NCI-H2196 (cell line): Measurements from ENCODE around the gene RAMP1.
A peak's percentile ranks its signal among the peaks of the same experiment; 100 is the strongest.

Experiments used
- DNase-seq: peaks from one replicate; lab custom pipeline; 2025; ENCODE audit not compliant: unreplicated experiment; lab: John Stamatoyannopoulos, UW

RAMP1 gene

GRCh38 chr2:237913193-237913917, 53.9 kb downstream of the RAMP1 start:
- no peak for DNase-seq

GRCh38 chr2:237915576-237915975, 56.2 kb downstream of the RAMP1 start:
- no peak for DNase-seq

- no peak for DNase-seq
These were observed 56.9 kb downstream of the RAMP1 start for GRCh38 chr2:237916296-237916695.

- DNase-seq: no peak
These were observed 58.4 kb downstream of the RAMP1 start for GRCh38 chr2:237917696-237918374.

GRCh38 chr2:237919593-237919992, 60.2 kb downstream of the RAMP1 start:
- no peak for DNase-seq

- no peak for DNase-seq
These were observed 61.2 kb downstream of the RAMP1 start for GRCh38 chr2:237920673-237921072.

GRCh38 chr2:237921967-237922492, 62.6 kb downstream of the RAMP1 start:
- DNase-seq: no peak

- no peak for DNase-seq
These were observed 63.4 kb downstream of the RAMP1 start for GRCh38 chr2:237922641-237923361.

- no peak for DNase-seq
These were observed 64.2 kb downstream of the RAMP1 start for GRCh38 chr2:237923481-237924163.

- no peak for DNase-seq
These were observed 64.7 kb downstream of the RAMP1 start for GRCh38 chr2:237924164-237924534.

GRCh38 chr2:237927135-237927534, 67.7 kb downstream of the RAMP1 start:
- no peak for DNase-seq

- DNase-seq: peak; percentile 63
These were observed 68.6 kb downstream of the RAMP1 start for GRCh38 chr2:237927986-237928385.

GRCh38 chr2:237929979-237930378, 70.6 kb downstream of the RAMP1 start:
- DNase-seq: no peak

GRCh38 chr2:237931205-237931721, 71.8 kb downstream of the RAMP1 start:
- DNase-seq: no peak

- no peak for DNase-seq
These were observed 73.3 kb downstream of the RAMP1 start for GRCh38 chr2:237932731-237933131.

GRCh38 chr2:237934186-237934585, 74.8 kb downstream of the RAMP1 start:
- no peak for DNase-seq

- no peak for DNase-seq
These were observed 76.5 kb downstream of the RAMP1 start for GRCh38 chr2:237935740-237936452.

GRCh38 chr2:237939251-237939650, 79.8 kb downstream of the RAMP1 start:
- peak; percentile 26 for DNase-seq

GRCh38 chr2:237940828-237941227, 81.4 kb downstream of the RAMP1 start:
- DNase-seq: no peak

- DNase-seq: no peak
These were observed 81.8 kb downstream of the RAMP1 start for GRCh38 chr2:237941239-237941638.
